Stimulated activated naive CD4-positive, alpha-beta T cell (primary cell): Measurements from ENCODE around the gene FBLIM1.

ENCODE experiments used
- DNase-seq, 6 experiments: peaks; one replicate each; lab custom pipeline; 2025; lab: John Stamatoyannopoulos, UW

The FBLIM1 gene, protein sequence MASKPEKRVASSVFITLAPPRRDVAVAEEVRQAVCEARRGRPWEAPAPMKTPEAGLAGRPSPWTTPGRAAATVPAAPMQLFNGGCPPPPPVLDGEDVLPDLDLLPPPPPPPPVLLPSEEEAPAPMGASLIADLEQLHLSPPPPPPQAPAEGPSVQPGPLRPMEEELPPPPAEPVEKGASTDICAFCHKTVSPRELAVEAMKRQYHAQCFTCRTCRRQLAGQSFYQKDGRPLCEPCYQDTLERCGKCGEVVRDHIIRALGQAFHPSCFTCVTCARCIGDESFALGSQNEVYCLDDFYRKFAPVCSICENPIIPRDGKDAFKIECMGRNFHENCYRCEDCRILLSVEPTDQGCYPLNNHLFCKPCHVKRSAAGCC

DNA sequence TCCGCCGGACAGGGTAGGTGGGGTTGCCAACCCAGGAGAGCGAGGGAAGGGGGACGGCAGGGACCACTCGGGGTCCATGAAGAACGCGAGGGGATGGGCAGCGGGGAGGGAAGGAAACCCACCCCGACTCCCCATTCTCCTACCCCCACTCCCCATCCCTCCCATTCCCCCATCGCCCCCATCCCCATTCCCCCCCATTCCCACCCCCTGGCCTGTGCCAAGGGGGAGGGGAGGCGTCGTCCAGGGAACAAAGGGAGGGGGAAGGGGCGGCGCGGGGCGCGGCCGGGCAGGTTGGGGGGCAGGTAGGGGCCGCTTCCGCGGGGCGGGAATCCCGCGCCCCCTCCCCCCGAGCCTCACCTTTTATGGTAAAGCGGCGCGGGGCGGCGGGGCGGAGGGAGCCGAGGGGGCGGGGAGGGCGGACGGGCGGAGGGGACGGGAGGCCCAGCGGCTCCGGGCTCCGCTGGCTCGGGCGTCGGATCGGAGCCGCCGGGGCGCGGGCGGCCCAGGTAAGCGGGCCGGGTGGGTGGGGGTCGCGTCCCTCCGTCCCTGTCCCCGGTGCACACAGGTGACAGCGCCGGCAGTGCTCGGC lies at the start of gene FBLIM1:
TSS of gene FBLIM1 (plus strand) at position 453 of the 589 bp plus-strand sequence. CDS start 6,189 bp downstream, outside the sequence.
- DNase-seq, result peak in 1 of 6 experiments; percentile 18

DNA sequence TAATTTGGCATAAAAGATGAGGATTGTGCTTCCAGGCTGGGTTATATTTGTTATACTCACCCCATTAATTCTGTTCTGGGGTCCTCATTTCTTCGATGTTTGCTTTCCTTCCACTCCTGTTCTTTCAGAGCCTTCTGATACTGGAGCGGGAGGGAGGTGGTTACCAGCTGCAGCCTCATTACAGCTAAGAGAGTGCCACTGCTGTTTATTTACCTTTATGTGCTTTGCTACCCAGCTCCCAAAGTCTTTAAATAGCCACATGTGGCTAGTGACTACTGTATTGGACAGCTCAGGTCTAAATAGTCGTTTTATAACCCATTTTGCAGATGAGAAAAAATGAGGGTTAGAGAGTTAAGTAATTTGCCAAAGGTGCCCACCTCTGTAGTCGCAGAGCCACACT lies 49.4 kb upstream of the FBLIM1 start:
- DNase-seq, result no peak

DNA sequence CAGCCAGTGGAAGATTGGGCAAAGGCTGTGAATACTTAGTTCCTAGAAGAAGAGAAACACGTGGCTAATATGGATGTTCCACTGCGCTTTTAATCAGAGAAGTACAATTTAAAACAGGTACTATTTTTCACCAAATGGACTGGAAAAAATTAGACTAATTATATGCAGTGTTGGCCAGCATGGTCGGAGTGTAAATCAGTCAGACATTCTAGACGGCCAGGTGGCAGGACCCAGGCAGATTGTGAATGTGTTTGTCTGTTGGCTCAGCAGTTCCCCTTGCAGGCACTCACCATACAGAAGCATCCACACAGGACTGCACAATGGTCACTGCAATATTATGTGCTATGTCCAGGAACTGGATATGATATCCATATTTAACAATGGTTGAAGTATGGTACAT lies 46.4 kb upstream of the FBLIM1 start:
- no peak for DNase-seq

DNA sequence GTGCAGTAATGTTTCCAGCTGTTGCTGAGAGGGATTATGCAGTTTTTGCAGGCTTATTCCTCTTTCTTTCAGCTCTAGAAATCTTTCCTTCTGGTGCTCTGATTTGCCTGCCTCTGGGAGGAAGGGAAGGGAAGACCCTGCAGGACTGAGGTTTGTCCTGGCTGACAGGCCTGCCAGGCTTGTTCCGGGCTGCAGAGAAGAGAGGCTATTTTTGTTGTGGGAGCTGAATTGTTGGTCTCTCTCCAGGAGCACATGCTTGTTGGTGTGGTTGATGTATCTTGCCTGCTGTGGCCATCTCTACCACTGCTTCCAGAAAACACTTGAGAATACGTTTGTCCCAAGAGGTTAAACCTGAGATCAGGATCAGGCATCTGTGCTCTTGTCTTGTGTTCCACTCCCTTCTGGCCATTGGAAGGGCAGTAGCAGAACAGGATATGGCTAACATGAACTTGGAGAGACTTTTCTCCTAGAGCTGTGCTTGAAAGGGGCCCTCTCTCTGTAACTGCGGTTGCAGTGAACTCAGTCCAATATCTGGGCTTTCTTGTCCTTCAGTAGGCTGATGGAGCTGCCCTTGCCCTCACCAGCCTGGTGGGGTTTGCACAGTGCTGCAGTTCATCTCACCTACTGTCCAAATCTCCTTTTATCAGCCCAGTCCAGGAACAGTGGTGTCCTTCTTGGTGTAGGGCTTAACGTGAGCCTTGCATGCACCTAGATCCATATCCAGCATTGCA lies 44.0 kb upstream of the FBLIM1 start:
- no peak for DNase-seq

DNA sequence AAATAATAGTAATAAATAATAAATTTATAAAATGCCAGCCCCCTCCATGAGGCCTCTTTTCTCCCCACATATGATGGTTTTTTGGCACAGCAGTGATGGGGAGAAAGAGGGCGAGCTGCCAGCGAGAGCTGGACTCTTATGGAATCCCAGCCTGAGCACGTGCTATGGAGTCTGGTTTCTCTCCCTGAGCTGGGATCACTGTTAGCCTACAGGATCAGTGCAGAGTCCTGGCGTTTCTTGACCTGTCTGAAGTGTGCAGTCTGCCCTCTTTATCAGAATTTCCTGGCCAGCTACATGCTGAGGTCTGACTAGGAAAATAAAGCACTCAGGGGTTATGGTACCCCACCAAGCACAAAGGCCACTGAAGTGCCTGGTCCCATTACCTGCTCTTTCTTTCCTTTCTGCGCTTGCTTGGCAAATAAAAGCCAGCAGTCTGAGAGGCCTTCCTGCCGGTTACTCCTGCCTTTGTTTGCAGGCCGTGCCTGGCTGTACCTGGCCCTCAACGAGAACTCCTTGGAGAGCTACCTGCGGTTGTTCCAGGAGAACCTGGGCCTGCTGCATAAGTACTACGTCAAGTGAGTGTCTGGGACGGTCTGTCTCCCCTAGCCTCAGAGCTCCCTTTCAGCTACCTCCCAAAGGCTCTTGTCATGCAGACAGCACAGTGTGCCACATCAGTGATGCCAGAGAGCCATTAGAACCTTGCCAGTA lies 41.0 kb upstream of the FBLIM1 start:
- no peak for DNase-seq

DNA sequence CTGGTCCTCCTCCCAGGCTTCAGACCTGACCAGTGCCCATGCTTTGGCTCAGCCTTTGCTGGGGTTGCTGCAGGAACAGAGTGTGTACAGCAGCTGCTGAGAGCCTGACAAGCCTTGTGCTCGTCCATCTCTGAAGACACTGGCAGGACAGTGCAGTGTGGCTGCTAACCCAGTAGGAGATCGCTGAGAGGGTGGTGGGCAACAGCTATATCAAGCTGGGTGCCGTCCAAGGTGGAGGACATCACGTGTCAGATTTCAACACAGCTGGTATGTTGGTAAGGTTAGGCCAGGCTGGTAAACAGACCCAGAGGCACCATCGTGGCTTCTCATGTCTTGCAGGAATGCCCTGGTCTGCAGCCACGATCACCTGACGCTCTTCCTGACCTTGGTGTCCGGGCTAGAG lies 40.4 kb upstream of the FBLIM1 start:
- DNase-seq, result no peak

DNA sequence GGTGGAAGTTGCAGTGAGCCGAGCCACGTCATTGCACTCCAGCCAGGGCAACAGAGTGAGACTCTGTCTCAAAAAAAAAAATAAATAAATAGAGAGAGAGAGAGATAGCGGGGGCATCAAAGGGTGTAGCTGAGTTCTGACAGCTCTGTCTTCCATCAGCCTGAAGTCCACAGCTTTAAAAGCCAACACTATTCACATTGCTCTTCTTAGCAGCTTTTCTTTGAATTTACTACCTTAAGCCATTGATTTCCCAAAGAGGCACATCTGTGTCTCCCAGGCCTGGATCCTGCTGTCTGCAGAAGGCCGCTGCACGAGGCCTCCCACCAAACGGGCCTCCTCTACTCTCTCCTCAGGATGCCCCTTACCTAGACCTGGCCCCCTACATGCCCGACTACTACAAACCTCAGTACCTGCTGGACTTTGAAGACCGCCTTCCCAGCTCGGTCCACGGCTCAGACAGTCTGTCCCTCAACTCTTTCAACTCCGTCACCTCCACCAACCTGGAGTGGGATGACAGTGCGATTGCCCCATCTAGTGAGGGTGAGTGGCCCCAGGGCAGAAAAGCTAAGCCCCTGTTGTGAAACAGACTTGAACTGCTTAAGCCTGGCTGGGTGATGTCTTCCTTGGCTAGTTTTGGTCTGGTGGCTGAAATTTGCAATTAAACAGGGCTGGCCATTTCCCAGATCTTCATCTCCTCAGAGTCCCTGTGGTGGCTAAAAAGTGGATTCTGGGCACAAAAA lies 39.0 kb upstream of the FBLIM1 start:
- DNase-seq, result no peak

DNA sequence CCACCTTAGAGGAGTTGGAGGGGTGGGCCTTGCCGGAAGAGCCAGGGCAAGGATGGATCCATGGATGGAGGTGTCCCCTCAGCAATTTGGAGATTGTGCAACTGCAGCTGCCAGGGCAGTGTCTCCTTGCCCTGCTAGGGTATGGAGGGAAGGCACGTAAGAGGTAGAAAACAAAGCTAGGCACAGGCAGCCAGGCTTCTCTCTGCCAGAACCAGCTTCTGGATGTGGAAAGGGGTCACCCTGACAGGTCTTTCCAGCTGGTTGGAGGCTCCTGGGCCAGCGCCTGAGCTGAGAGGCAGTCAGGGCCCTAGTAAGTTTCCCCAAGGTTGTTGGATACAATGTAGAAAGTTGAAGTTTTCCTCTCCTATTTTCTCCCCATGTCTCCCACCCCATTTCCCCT lies 37.7 kb upstream of the FBLIM1 start:
- DNase-seq, result no peak

DNA sequence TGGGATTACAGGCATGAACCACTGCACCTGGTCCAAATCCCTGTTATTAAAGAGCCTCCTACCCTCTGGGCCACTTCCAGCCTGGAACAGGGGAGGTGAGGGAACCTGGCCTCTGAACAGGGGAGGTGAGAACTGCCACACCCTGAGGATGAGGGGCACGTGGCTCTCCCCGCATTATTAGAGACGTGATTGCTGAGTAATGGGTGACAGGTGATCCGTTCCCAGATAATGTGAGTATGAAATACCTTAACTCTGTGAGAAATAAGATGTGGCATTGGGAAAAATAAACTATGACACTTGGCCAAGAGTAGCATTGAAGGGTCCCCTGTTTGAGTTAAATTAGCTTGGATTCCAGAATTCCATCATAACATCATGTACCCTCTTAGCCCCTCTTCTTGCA lies 36.2 kb upstream of the FBLIM1 start:
- no peak for DNase-seq

DNA sequence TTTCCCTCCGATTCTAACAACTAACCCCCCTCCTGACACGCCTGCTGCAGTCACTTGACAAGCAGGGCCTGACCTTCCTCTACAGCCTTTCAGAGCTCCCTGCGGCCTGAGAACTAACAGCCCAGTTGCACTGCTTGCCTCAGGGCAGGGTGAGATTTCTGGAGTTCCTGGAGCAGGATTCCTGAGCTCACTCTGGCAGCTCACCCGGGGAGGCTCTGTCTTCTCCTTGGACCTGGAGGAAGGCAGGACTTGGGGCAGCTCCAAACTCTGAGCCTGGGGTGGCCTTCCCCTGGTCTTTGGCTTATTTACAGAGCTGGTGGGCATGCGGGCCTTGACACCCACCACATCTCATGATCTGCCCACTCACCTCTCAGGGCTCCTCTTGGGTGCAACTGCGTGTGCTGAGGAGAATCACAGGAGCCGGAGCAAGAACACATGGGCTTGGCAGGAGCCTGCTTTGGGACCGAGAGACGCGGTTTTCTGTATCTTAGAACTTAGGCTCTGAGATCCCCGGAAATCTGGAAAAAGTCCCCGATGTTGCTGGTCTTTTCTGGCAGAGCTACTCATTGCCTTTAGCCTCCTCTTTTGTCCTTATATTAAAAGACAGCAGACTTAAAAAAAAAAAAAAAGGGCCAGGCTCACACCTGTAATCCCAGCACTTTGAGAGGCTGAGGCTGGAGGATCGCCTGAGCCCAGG lies 35.6 kb upstream of the FBLIM1 start:
- no peak for DNase-seq

DNA sequence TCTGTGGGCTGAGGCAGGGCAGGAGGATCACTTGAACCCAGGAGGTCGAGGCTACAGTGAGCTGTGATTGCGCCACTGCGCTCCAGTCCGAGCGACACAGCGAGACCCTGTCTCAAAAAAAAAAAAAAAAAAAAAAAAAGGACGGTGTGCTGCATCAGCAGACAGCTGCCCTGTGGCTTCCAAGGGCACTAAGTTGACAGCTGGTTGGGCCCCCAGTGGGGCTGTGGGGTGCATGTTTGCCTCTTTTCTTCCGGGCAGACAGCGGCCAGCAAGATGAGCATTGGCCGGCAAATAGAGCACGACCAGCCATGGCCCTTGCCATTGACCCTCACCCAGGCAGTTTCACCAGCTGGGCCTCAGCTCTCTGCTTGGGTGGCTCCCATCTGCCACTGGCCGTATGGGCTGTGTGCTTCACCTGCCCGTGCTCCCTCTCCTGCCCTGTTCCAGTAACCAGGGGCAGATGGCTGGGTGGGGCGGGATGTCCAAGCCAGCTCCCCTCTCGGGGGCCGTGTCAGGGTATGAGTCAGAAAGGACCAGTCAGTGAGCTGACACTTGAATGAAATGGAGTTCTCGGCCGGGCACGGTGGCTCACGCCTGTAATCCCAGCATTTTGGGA lies 34.9 kb upstream of the FBLIM1 start:
- DNase-seq, result no peak

DNA sequence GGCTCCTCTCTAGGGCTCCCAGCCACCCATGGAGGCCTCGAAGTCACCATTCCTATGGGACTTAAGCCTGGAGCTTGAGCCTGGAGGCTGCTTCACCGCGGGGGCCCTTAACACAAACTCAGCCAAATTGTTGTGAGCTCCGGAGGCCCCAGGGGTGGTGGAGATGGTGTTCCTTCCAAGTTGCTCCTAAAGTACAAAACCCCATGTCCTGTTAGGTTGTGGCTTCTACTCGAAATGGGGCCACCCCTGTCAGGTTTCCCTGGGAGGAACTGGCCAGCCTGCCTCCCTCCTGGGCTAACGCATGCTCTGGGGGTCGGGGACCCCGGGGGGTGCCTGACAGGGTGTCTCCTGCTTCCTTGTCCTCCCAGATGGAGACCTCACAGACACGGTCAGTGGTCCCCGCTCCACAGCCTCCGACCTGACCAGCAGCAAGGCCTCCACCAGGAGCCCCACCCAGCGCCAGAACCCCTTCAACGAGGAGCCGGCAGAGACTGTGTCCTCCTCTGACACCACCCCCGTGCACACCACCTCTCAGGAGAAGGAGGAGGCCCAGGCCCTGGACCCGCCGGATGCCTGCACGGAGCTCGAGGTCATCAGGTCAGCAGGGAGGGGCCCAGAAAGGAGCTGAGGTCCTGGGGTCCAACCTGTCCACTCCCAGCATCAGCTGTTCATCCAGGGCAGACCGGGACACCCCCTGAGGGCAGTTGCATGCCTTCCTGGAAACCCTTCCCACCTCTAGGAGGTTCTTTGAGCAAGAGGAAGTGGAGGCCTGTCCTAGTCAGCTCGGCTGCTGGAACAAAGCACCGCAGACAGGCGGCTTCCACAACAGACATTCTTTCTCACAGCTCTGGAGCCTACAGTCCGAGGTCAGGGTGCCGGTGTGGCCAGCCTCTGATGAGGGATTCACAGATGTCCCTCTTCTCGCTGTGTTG lies 33.4 kb upstream of the FBLIM1 start:
- no peak for DNase-seq

DNA sequence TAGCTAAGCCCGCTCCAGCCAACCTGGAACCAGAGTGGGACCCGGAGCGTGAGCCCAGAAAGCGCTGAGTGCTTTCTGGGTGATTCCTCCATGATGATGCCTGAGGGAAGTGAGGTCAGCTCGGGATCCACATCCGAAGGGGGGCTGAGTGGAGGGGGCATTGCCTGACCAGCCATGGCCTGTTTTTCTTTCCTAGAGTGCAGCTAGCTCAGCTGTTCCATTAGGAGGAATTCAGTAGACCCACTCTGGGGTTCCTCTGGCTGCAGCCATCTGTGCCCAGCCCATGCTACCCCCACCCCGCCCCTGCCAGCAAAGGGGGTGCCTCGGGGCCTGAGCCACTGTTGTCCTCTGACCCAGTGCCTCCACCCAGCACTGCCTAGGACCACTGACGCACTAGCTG lies 32.1 kb upstream of the FBLIM1 start:
- no peak for DNase-seq

DNA sequence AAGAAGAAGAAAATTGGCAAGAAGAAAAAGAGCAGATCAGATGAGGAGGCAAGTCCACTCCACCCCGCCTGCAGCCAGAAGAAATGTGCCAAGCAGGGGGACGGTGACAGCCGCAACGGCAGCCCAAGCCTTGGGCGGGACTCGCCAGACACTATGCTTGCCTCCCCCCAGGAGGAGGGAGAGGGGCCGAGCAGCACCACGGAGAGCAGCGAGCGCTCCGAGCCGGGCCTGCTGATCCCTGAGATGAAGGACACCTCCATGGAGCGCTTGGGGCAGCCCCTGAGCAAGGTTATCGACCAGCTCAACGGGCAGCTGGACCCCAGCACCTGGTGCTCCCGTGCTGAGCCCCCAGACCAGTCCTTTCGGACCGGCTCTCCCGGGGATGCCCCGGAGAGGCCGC lies 31.6 kb upstream of the FBLIM1 start:
- no peak for DNase-seq

DNA sequence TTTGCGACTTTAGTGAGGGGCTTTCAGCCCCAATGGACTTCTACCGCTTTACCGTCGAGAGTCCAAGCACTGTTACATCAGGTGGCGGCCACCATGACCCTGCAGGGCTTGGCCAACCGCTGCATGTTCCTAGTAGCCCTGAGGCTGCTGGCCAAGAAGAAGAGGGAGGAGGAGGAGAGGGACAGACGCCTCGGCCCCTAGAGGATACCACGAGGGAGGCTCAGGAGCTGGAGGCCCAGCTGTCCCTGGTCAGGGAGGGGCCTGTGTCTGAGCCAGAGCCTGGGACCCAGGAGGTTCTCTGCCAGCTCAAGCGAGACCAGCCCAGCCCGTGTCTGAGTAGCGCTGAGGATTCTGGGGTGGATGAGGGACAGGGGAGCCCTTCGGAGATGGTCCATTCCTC lies 31.2 kb upstream of the FBLIM1 start:
- DNase-seq, result no peak

DNA sequence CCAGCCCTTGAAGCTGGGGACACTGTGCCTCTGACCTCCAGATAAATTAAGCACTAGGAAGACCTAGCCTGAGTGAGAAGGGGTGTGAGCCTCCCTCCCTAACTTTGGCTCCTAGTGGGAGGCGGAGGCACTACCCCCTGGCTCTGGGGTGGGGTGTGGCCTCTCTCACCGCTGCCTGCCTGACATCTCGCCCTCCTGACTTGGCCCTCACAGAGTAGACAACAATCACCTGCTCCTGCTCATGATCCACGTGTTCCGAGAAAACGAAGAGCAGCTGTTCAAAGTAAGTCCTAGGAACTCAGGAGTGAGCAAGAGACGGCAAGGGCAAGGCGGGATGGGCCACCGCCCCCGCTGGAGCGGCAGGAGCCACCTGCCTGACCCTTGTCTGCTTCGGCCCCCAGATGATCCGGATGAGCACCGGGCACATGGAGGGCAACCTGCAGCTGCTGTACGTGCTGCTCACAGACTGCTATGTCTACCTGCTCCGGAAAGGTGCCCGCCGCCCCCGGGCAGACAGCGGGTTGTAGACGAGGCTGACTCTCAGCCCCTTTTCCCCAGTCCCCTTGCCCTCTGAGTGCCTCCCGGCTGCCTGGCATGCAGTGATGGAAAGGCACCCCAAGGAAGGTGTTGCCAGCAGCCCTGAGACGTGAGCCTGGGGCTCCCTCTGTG lies 30.6 kb upstream of the FBLIM1 start:
- DNase-seq, result no peak

DNA sequence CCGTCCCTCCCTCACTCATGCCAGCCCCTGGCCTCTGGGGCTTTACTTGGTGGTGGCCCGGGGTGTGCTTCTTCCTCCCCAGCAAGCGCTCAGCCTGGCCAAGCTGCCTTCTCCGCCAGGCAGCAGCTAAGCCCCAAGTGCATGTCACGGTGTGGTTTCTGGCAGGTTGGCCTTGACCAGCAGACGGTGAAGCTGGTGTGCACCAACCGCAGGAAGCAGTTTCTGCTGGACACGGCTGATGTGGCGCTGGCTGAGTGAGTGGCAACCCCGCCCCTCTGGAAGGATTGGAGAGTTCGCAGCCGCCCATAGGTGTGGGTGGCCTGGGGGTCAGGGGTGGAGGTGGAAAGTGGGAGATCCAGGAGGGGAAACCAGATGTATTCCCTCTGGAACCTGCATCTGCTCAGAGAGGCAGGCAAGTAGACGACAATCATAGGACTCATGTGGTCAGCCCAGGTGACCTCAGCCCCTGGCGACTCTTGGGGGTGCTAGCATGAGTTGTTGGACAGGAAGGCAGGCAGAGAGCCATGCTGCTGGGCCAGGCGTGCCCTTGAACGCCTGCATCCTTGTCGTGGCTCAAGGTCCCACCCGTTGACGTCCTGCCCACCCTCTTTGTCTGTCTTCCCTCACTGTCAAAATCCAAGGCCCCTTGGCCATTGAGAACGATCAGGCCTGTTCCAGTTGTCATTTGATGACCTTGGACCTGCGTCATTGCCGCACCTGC lies 29.5 kb upstream of the FBLIM1 start:
- no peak for DNase-seq

DNA sequence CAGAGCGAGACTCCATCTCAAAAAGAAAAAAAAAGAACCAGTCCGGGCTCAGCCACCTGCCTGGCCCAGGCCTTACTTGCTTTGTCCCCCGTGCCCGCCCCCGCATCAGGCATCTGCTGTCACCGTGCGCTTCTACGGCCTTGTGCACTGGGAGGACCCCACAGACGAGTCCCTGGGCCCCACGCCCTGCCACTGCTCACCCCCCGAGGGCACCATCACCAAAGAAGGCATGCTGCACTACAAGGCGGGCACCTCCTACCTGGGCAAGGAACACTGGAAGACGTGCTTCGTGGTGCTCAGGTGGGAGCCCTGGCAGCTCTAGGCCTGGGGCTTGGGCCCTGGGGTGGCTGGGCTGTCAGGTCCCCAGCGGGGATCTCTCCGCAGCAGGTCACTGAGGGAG lies 28.2 kb upstream of the FBLIM1 start:
- no peak for DNase-seq
